LNCaP clone FGC (cell line): Measurements from ENCODE around the gene PVRIG.
A peak's percentile ranks its signal among the peaks of the same experiment; 100 is the strongest.
"Not testable (repeated sequence)": the region's sequence is repeated elsewhere in the genome, so short reads cannot be mapped to it uniquely, and the experiment has no call there.

ENCODE experiments used
- DNase-seq: peaks from one replicate; pipeline ENCODE4 v3.0.0-alpha.2; 2011; ENCODE audit warnings: low read depth
- H3K4me3 ChIP-seq: 2 replicates; pipeline ENCODE4 v1.5.1; 2011; ENCODE audit warnings: mild to moderate bottlenecking, low read depth, low read length, control low read depth
- CTCF ChIP-seq: IDR thresholded peaks from 2 replicates; pipeline ENCODE4 v1.5.1; 2012; ENCODE audit warnings: mild to moderate bottlenecking; ENCODE audit not compliant: control insufficient read depth, insufficient read depth; ENCODE audit errors: extremely low read depth

PVRIG gene

GRCh38 chr7:100213672-100214071, 6.1 kb upstream of the PVRIG start:
- H3K4me3 ChIP-seq: no peak overlapping the region
- no peak for TF ChIP-seq CTCF
- DNase-seq: no peak

- not testable (repeated sequence) for H3K4me3 ChIP-seq, DNase-seq
Measured at GRCh38 chr7:100214356-100214755, 5.4 kb upstream of the PVRIG start.

GRCh38 chr7:100215895-100216294, 3.9 kb upstream of the PVRIG start:
- peak; percentile 11 for DNase-seq
- TF ChIP-seq CTCF: no peak
- no peak overlapping the region for H3K4me3 ChIP-seq

GRCh38 chr7:100217934-100218333, 1.8 kb upstream of the PVRIG start:
- TF ChIP-seq CTCF: peak; percentile 61
- DNase-seq, H3K4me3 ChIP-seq: not testable (repeated sequence)

- DNase-seq: no peak
- no peak for TF ChIP-seq CTCF
- H3K4me3 ChIP-seq: no peak overlapping the region
Measured at GRCh38 chr7:100219271-100219737, 445 bp upstream of the PVRIG start.

- no peak overlapping the region for H3K4me3 ChIP-seq
- no peak for TF ChIP-seq CTCF
Measured at GRCh38 chr7:100220586-100221230, 959 bp downstream of the PVRIG start.

GRCh38 chr7:100221231-100221718, 1.5 kb downstream of the PVRIG start:
- no peak overlapping the region for H3K4me3 ChIP-seq
- no peak for TF ChIP-seq CTCF
- DNase-seq: no peak

More at GRCh38 chr7:100220586-100221230, 959 bp downstream of the PVRIG start:
- DNase-seq: no peak
